ENCODE results near the gene ASIC4.

The ASIC4 gene

DNA sequence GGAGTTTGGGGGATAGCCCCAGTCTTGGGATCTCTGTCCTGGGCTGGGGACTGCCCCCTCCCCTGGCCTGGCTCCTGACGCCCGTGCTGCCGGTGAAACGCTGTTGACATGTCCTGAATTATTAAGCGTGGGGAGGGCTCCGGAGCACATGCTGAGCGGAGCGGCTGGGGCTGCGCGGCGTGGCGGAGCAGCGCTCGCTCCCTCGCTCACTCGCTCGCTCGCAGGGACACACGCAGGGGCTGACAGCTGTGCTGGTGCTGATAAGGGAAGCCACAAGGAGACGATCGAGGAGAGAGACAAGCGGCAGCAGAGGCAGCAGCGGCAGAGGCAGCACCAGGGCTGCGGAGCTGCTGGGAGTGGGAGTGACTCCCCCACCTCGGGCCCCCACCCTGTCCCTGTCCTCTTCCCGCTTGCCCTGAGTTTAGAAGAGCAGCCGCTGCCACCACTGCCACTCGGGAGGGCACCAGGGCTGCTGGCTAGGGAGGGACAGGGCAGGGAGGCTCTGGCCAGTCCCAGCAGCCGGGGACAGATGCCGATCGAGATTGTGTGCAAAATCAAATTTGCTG lies at the start of gene ASIC4:
ASIC4 (plus strand) TSS at position 287 of the 566 bp plus-strand sequence; CDS start at position 530, 243 bp downstream.
- DNase-seq (ENCODE audit: extremely low read depth, low read depth): no peak
- TF ChIP-seq, protein P1, sequence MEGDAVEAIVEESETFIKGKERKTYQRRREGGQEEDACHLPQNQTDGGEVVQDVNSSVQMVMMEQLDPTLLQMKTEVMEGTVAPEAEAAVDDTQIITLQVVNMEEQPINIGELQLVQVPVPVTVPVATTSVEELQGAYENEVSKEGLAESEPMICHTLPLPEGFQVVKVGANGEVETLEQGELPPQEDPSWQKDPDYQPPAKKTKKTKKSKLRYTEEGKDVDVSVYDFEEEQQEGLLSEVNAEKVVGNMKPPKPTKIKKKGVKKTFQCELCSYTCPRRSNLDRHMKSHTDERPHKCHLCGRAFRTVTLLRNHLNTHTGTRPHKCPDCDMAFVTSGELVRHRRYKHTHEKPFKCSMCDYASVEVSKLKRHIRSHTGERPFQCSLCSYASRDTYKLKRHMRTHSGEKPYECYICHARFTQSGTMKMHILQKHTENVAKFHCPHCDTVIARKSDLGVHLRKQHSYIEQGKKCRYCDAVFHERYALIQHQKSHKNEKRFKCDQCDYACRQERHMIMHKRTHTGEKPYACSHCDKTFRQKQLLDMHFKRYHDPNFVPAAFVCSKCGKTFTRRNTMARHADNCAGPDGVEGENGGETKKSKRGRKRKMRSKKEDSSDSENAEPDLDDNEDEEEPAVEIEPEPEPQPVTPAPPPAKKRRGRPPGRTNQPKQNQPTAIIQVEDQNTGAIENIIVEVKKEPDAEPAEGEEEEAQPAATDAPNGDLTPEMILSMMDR (IDR thresholded peaks at IDR 0.05; ENCODE audit: low read depth, low read length): no peak

GRCh38 chr2:219465659-219466561 lies 48.4 kb upstream of the ASIC4 start:
- no peak for DNase-seq (ENCODE audit: extremely low read depth, low read depth)
- TF ChIP-seq, protein P1 (IDR thresholded peaks at IDR 0.05; ENCODE audit: low read depth, low read length): no peak

DNA sequence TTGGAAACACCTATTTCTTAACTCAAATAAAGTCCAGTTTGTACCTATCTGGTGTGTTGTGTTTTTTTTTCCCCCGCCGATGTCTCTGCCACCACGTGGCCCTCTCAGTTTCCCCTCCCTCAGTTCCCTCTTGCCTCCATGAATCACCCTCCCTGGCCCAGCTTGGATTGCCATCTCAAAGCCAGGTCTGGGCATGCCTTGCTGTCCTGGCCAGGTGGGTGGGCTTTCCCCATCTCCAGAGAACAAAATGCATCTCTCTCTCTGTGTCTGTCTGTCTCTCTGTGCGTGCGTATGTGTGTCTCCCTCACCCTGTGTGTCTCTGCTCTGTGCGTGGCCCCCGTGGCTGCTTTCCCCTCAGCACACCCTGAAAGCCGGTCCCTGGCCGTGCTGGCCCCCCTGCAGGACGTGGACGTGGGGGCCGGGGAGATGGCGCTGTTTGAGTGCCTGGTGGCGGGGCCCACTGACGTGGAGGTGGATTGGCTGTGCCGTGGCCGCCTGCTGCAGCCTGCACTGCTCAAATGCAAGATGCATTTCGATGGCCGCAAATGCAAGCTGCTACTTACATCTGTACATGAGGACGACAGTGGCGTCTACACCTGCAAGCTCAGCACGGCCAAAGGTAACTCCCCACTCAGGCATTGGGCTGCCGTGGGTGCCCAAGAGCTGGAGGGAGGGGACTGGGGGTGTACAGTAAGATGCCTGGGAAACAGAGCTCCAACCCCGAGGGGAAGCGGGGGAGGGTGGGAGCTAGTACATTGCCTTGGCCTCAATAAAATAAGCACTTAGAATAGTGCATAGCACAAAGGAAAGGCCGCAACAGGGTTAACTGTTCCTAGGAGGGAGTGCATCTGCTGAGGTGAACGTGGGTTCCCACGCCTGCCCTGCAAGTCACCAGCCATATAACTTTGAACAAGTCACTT lies 47.2 kb upstream of the ASIC4 start:
- DNase-seq (ENCODE audit: extremely low read depth, low read depth): no peak
- TF ChIP-seq, protein P1 (IDR thresholded peaks at IDR 0.05; ENCODE audit: low read depth, low read length): no peak

DNA sequence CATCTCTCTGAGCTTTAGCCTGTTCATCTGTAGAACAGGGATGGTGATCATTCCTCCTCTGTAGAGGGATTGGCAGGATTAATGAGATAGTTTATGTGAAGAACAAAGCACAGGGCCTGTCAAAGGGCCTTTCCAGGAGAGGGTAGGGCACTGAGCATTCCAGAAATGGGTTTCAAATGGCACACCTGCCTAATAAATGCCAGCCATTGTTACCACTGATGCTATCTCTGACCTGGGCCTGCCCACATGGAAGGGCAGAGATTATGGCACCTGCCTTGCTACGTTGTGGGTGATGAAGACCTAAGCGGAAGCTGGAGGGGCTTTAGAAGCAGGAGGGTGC lies 46.6 kb upstream of the ASIC4 start:
- TF ChIP-seq, protein P1 (IDR thresholded peaks at IDR 0.05; ENCODE audit: low read depth, low read length): no peak
- no peak for DNase-seq (ENCODE audit: extremely low read depth, low read depth)

DNA sequence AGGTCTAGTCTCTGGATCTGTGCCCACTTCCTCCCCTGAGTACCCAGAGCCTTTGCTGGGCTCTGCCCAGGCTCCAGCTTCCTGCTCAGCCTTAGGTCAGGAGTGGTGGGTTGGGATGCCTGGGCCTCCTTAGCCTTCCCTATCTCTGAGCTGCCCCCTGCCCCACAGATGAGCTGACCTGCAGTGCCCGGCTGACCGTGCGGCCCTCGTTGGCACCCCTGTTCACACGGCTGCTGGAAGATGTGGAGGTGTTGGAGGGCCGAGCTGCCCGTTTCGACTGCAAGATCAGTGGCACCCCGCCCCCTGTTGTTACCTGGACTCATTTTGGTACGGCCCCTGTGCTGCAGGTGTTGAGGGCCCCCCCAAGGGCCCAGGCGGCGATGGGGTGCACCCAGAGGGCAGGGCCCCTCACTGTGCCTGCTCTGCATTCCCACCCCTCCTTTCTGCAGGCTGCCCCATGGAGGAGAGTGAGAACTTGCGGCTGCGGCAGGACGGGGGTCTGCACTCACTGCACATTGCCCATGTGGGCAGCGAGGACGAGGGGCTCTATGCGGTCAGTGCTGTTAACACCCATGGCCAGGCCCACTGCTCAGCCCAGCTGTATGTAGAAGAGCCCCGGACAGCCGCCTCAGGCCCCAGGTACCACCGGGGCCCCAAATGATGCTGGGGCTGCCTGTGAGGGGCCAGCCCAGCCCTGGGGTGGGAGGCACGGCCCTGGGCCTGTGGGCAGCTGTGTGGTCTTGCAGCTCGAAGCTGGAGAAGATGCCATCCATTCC lies 45.7 kb upstream of the ASIC4 start:
- no peak for DNase-seq (ENCODE audit: extremely low read depth, low read depth)
- TF ChIP-seq, protein P1 (IDR thresholded peaks at IDR 0.05; ENCODE audit: low read depth, low read length): no peak

- TF ChIP-seq, protein P1 (IDR thresholded peaks at IDR 0.05; ENCODE audit: low read depth, low read length): no peak
Observed at GRCh38 chr2:219469186-219469724, 45.0 kb upstream of the ASIC4 start.

More at GRCh38 chr2:219469186-219469724, 45.0 kb upstream of the ASIC4 start:
- DNase-seq (ENCODE audit: extremely low read depth, low read depth): no peak

Measured in AG09319 (cell line).